Measurements from ENCODE around the gene NEK11.

The NEK11 gene

GRCh38 chr3:131025539-131025938, 1.1 kb upstream of the NEK11 start:
- TF ChIP-seq GATA3 (IDR thresholded peaks at IDR 0.05; ENCODE audit: low read depth, low read length) (no peak), GATA2 (IDR thresholded peaks at IDR 0.05; ENCODE audit: low read depth, low read length) (no peak)

- TF ChIP-seq GATA2 (IDR thresholded peaks at IDR 0.05; ENCODE audit: low read depth, low read length) (no peak), GATA3 (IDR thresholded peaks at IDR 0.05; ENCODE audit: low read depth, low read length) (no peak)
These were observed 2.2 kb downstream of the NEK11 start for GRCh38 chr3:131028844-131029243.

DNA sequence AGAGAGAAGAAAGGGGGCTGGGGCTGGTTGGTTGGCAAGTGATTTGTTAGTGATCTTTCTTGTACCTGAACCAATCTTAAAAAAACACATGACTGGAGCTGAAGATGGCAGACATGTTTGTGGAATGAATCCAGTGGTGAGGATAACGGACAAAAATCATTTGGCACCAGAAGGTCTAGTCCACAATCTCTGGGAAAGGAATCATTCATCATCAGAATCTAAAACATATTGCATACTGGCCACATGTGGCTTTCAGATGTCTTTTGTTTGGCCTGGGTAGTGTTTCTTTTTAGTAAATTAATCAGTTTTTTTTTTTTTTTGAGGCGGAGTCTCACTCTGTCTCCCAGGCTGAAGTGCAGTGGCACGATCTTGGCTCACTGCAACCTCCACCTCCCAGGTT, 5.0 kb downstream of the NEK11 start:
- TF ChIP-seq GATA3 (IDR thresholded peaks at IDR 0.05; ENCODE audit: low read depth, low read length) = no peak
- TF ChIP-seq GATA2 (IDR thresholded peaks at IDR 0.05; ENCODE audit: low read depth, low read length) = no peak

DNA sequence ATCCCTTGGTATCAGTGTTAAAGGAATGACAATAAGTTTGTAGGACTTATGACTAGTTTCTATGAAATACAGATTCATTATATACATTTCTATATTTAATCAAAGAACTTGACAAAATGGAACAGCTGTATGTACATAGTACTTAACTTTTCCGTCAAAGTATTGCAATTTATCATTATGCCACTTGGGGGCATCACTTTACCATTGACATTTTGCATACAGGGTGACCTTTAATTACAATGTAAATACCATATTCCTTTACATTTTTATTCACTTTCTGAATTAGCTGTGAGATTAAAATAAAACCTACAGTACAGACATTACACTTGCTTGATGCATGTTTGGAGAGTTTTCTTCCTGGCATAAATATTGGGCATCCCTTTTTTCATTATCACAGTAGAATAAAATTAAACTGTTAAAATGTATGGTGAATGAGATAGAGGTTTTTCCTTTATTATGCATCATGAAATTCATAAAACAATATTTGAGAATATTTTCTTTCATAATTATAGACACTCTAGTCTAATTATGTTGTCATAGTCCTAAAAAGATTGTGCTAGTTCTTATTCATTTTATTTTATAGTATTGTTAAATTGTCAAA, 6.9 kb downstream of the NEK11 start:
- TF ChIP-seq GATA2 (IDR thresholded peaks at IDR 0.05; ENCODE audit: low read depth, low read length) = no peak
- no peak for TF ChIP-seq GATA3 (IDR thresholded peaks at IDR 0.05; ENCODE audit: low read depth, low read length)

DNA sequence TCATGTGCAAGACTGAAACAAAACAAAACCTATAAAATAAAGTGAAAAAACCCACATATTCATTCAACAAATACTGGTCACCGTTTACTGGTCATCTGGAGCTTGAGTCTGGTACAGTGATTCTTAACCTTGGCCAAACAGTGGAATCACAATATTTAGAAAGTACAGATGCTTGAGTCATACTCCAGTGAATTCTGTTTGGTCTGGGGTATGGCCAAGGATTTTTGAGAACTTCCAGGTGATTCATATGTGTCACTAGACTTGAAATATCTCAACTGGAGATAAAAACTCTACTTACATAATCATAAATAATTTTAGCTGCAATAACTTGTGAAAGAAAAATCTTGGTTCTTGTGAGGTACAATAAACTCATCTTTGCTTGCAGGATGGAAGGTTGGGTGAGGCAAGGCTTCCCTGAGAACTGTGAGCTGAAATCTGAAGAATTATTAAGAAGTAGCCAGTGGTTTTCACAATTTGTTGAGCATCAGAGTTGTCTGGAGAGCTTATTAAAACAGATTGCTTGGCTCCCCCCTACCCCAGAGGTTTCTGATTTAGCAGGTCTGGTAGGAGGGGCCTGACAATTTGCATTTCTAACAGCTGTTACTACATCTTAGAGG, 9.6 kb downstream of the NEK11 start:
- no peak for TF ChIP-seq GATA3 (IDR thresholded peaks at IDR 0.05; ENCODE audit: low read depth, low read length)
- TF ChIP-seq GATA2 (IDR thresholded peaks at IDR 0.05; ENCODE audit: low read depth, low read length) = no peak

- no peak for TF ChIP-seq GATA2 (IDR thresholded peaks at IDR 0.05; ENCODE audit: low read depth, low read length)
- no peak for TF ChIP-seq GATA3 (IDR thresholded peaks at IDR 0.05; ENCODE audit: low read depth, low read length)
These were observed 10.3 kb downstream of the NEK11 start for GRCh38 chr3:131036986-131037385.

DNA sequence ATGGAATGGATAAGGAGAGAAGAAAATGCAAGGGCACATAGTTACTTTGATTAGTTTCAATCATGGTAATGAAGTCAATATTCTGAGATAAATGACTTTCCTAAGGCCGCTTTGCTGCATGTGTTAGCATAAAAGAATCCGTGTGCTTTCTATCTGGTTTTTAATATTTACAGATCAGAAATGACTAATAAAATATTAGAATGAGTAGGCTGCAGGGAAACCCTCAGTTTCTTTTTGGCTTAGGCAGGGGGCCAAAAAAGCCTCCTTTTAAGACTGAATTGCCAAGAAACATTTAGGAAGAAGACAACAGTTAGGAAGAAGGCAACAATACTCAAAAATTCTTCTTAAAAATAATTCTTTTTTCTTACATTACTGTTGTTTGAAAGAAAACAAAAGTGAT, 11.6 kb downstream of the NEK11 start:
- TF ChIP-seq GATA3 (IDR thresholded peaks at IDR 0.05; ENCODE audit: low read depth, low read length) = no peak
- TF ChIP-seq GATA2 (IDR thresholded peaks at IDR 0.05; ENCODE audit: low read depth, low read length) = no peak

GRCh38 chr3:131047582-131047981, 20.9 kb downstream of the NEK11 start:
- no peak for TF ChIP-seq GATA2 (IDR thresholded peaks at IDR 0.05; ENCODE audit: low read depth, low read length)
- TF ChIP-seq GATA3 (IDR thresholded peaks at IDR 0.05; ENCODE audit: low read depth, low read length) = no peak

DNA sequence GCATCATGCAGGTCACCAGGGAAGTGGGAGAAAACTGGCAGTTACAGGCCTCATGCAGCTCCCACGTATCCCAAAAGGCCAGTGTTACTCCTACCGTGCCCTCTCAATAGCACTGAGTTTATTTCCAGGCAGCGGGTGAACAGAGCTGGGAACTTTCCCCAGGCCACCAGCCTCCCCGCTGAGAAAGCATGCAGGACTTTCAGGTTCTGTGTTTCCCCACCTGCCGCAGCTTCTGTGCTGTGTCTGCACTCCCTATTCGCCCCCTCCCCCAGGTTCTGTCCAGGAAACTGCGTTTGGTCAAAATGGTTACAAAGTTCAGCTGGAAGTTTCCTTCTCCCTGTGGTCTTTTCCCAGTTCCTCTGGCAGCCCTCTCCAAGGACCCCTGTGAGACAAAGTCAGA, 21.4 kb downstream of the NEK11 start:
- TF ChIP-seq GATA2 (IDR thresholded peaks at IDR 0.05; ENCODE audit: low read depth, low read length) = no peak
- no peak for TF ChIP-seq GATA3 (IDR thresholded peaks at IDR 0.05; ENCODE audit: low read depth, low read length)

GRCh38 chr3:131050001-131050400, 23.3 kb downstream of the NEK11 start:
- TF ChIP-seq GATA3 (IDR thresholded peaks at IDR 0.05; ENCODE audit: low read depth, low read length) = no peak
- no peak for TF ChIP-seq GATA2 (IDR thresholded peaks at IDR 0.05; ENCODE audit: low read depth, low read length)

- no peak for TF ChIP-seq GATA2 (IDR thresholded peaks at IDR 0.05; ENCODE audit: low read depth, low read length)
- no peak for TF ChIP-seq GATA3 (IDR thresholded peaks at IDR 0.05; ENCODE audit: low read depth, low read length)
These were observed 26.6 kb downstream of the NEK11 start for GRCh38 chr3:131053043-131053859.

DNA sequence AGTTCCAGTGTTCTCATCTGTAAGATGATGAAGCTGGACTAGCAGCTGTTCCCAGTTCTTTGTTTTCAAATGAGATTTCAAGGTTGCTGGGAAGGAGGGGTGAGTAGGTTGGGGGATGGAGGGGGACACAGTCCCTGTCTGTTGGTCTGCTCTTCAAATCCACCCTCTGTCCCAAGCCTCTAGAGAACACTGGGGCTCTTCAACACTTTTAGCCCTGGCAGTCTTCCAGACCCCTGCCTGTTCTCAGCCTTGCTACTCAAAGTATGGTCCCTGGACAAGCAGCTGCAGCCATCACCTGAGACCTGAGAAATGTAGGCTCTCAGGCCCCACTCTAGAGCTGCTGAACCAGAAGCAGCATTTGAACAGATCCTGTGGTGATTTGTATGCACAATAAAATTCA, 41.3 kb downstream of the NEK11 start:
- TF ChIP-seq GATA3 (IDR thresholded peaks at IDR 0.05; ENCODE audit: low read depth, low read length) (no peak), GATA2 (IDR thresholded peaks at IDR 0.05; ENCODE audit: low read depth, low read length) (no peak)

- TF ChIP-seq GATA3 (IDR thresholded peaks at IDR 0.05; ENCODE audit: low read depth, low read length) (no peak), GATA2 (IDR thresholded peaks at IDR 0.05; ENCODE audit: low read depth, low read length) (no peak)
These were observed 45.5 kb downstream of the NEK11 start for GRCh38 chr3:131072099-131072559.

- TF ChIP-seq GATA3 (IDR thresholded peaks at IDR 0.05; ENCODE audit: low read depth, low read length) (no peak), GATA2 (IDR thresholded peaks at IDR 0.05; ENCODE audit: low read depth, low read length) (no peak)
These were observed 46.2 kb downstream of the NEK11 start for GRCh38 chr3:131072845-131073244.
